Keratinocyte (primary cell): ENCODE data around the gene LIPF.

Experiments
- CTCF ChIP-seq, 3 experiments: IDR thresholded peaks in 1 of 3; conservative IDR thresholded peaks in 1 of 3; optimal IDR thresholded peaks in 1 of 3; 2 replicates in 2 of 3; 3 replicates in 1 of 3; pipeline versions ENCODE3 to v1.5.1; 2011; ENCODE audit warnings: low read length in 3 of 3, mild to moderate bottlenecking in 3 of 3, moderate library complexity in 2 of 3, control low read depth in 1 of 3, inconsistent platforms in 1 of 3; ENCODE audit not compliant: insufficient read depth in 2 of 3; ENCODE audit errors: extremely low read depth in 1 of 3
- EZH2 ChIP-seq: IDR thresholded peaks from one replicate; pipeline ENCODE4 v1.6.1; 2012; ENCODE audit warnings: inconsistent platforms, mild to moderate bottlenecking, low read length, moderate library complexity

DNA sequence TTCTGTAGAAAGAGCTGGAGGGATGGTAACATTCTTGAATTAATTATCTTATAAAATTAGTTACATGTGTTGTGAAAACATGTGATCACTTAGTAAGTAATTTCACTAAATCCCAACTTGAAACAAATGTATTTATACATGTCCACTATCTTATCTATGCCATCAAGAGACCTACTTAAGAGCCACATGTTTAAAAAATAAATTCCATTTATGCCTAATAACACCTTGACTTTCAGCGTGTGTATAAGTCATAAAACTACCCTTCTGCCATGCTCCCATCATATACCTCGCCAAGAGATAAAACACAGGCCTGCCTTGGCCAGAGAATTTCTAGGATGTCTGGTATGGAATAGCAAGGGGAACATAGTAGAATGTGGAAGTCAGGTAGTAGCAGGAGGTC lies 40.4 kb upstream of the LIPF start:
- TF ChIP-seq CTCF (optimal IDR thresholded peaks at IDR 0.05 in 1 of 3, IDR thresholded peaks at IDR 0.05 in 1 of 3, conservative IDR thresholded peaks at IDR 0.05 in 1 of 3; ENCODE audit: extremely low read depth in 1 of 3, insufficient read depth in 2 of 3, low read length in 3 of 3) (no peak), EZH2 (no peak)
